Lower leg skin (tissue), 4 donors: ENCODE measurements around the gene HOXA13. TPM values are rescaled to one million over a fixed set of nuclear protein-coding genes. Genes with fewer than 3 reads are reported as not detected.

Experiments
- DNase-seq, 2 donors: peaks; one replicate each; pipeline ENCODE4 v3.0.0-alpha.2; 2019; ENCODE audit warnings: low spot score in 2 of 2
- H3K4me3 ChIP-seq: fragments of 200-600 bp; sonication (generic); 2 replicates; pipeline ENCODE4 v1.5.1; 2017; ENCODE audit warnings: mild to moderate bottlenecking, low read depth; ENCODE audit not compliant: poor library complexity, severe bottlenecking
- CTCF ChIP-seq, 3 donors: fragments of 450-650 bp; IDR thresholded peaks; one replicate each; pipeline ENCODE4 v1.5.1; 2016; ENCODE audit warnings: antibody characterized with exemption in 3 of 3, mild to moderate bottlenecking in 3 of 3, moderate library complexity in 2 of 3
- POLR2A ChIP-seq, 2 donors: fragments of 450-650 bp; IDR thresholded peaks; one replicate each; pipeline ENCODE4 v1.6.1; 2016 to 2017; ENCODE audit warnings: antibody characterized with exemption in 2 of 2, mild to moderate bottlenecking in 1 of 2, moderate library complexity in 1 of 2
- WGBS, 2 donors: methylation state at CpG; one replicate each; pipeline ENCODE4 v1.1.5; 2018; 5-methylcytosine and 5-hydroxymethylcytosine counted together
- intact Hi-C: fragments of 100-400 bp; cut with DNase I; formaldehyde crosslinking; loops from one replicate; pipeline ENCODE4 v1.15.0; 2023; ENCODE audit warnings: low total_unique reads
- total RNA-seq, 4 donors: library from RNA; depleted of rRNA; stranded (reverse); fragments of >200 nt; gene quantifications; one replicate each; pipeline ENCODE4 v1.1.0, GENCODE V29; 2016

Gene HOXA13
- total RNA-seq, 4 donors from 2014 or later: 0.11 to 0.54 (median 0.27) TPM

- DNase-seq: peak; percentile 83 to 89
- 17 to 18% methylated on average over 43 of the region's 43 CpGs for WGBS, 2 donors
- intact Hi-C loops: no loop called here
Observed at GRCh38 chr7:27185013-27185853, 14.7 kb downstream of the HOXA13 start, which contains the start of gene HOXA11. Gene HOXA11, minus strand, starts transcription at chr7:27185232. Its CDS starts 88 bp downstream, at chr7:27185144.

GRCh38 chr7:27184337-27185012, 15.4 kb downstream of the HOXA13 start:
- DNase-seq: peak; percentile 31 to 89
- peak overlapping the region; percentile 41 for H3K4me3 ChIP-seq
- intact Hi-C loops: no loop called here
- 0 to 1% methylated on average over 24 to 42 of the region's 72 CpGs for WGBS, 2 donors
- no peak for TF ChIP-seq POLR2A (IDR thresholded peaks at IDR 0.05)

More at GRCh38 chr7:27185013-27185853, 14.7 kb downstream of the HOXA13 start, which contains the start of gene HOXA11:
- TF ChIP-seq POLR2A (IDR thresholded peaks at IDR 0.05) (no peak), CTCF (IDR thresholded peaks at IDR 0.05) (no peak)
- peak within 1 kb of the TSS; percentile 41 for H3K4me3 ChIP-seq

GRCh38 chr7:27183682-27184336, 16.1 kb downstream of the HOXA13 start:
- H3K4me3 ChIP-seq: peak overlapping the region; percentile 41
- WGBS, 2 donors: 2% methylated on average over 30 of the region's 30 CpGs
- TF ChIP-seq CTCF (IDR thresholded peaks at IDR 0.05): no peak
- peak; percentile 22 to 78 for DNase-seq
- intact Hi-C loops: no loop called here

GRCh38 chr7:27182861-27183681, 16.8 kb downstream of the HOXA13 start:
- intact Hi-C loops: no loop called here
- peak in 1 of 2 donors; percentile 84 for DNase-seq
- WGBS, 2 donors: 29 to 30% methylated on average over 32 to 37 of the region's 39 CpGs
- H3K4me3 ChIP-seq: no peak overlapping the region
- TF ChIP-seq POLR2A (IDR thresholded peaks at IDR 0.05): no peak
- TF ChIP-seq CTCF (IDR thresholded peaks at IDR 0.05): no peak

- 71 to 81% methylated on average over 4 of the region's 4 CpGs for WGBS, 2 donors
- peak in 1 of 2 donors; percentile 72 for DNase-seq
- no peak overlapping the region for H3K4me3 ChIP-seq
Observed at GRCh38 chr7:27182285-27182841, 17.5 kb downstream of the HOXA13 start.

More at GRCh38 chr7:27182285-27182841, 17.5 kb downstream of the HOXA13 start:
- TF ChIP-seq CTCF (IDR thresholded peaks at IDR 0.05) (no peak), POLR2A (IDR thresholded peaks at IDR 0.05) (no peak)
- intact Hi-C loops: no loop called here
